ACC112 (cell line): ENCODE results near the gene CENPH.
"Not testable (repeated sequence)": the region's sequence is repeated elsewhere in the genome, so short reads cannot be mapped to it uniquely, and the experiment has no call there.

Source experiments
- H2AFZ ChIP-seq: fragments of 200-600 bp; sonication (generic); one replicate; pipeline ENCODE4 v1.6.0; 2017; ENCODE audit warnings: antibody characterized with exemption, low read length; ENCODE audit not compliant: unreplicated experiment
- H3K27ac ChIP-seq: fragments of 200-600 bp; sonication (generic); 2 replicates; pipeline ENCODE4 v1.5.1; 2014; ENCODE audit warnings: low read depth, mild to moderate bottlenecking, antibody characterized with exemption, low read length, moderate library complexity
- H3K27me3 ChIP-seq: fragments of 200-600 bp; sonication (generic); 2 replicates; pipeline ENCODE4 v1.6.1; 2014; ENCODE audit warnings: mild to moderate bottlenecking, antibody characterized with exemption, low read length, moderate library complexity, mixed read lengths; ENCODE audit not compliant: insufficient read depth
- H3K36me3 ChIP-seq: fragments of 200-600 bp; sonication (generic); 2 replicates; pipeline ENCODE4 v1.6.1; 2016; ENCODE audit warnings: mild to moderate bottlenecking, antibody characterized with exemption, low read length, moderate library complexity, mixed read lengths; ENCODE audit not compliant: insufficient read depth
- H3K4me1 ChIP-seq: fragments of 200-600 bp; sonication (generic); one replicate; pipeline ENCODE4 v1.6.1; 2016; ENCODE audit warnings: low read length, mixed read lengths; ENCODE audit not compliant: insufficient read depth, unreplicated experiment, control insufficient read depth
- H3K4me3 ChIP-seq: fragments of 200-600 bp; sonication (generic); 2 replicates; pipeline ENCODE4 v1.5.1; 2014; ENCODE audit warnings: mild to moderate bottlenecking, low read depth, low read length
- H3K79me2 ChIP-seq: fragments of 200-600 bp; sonication (generic); one replicate; pipeline ENCODE4 v1.6.0; 2016; ENCODE audit warnings: low read length; ENCODE audit not compliant: control insufficient read depth, unreplicated experiment, insufficient read depth

Gene CENPH

DNA sequence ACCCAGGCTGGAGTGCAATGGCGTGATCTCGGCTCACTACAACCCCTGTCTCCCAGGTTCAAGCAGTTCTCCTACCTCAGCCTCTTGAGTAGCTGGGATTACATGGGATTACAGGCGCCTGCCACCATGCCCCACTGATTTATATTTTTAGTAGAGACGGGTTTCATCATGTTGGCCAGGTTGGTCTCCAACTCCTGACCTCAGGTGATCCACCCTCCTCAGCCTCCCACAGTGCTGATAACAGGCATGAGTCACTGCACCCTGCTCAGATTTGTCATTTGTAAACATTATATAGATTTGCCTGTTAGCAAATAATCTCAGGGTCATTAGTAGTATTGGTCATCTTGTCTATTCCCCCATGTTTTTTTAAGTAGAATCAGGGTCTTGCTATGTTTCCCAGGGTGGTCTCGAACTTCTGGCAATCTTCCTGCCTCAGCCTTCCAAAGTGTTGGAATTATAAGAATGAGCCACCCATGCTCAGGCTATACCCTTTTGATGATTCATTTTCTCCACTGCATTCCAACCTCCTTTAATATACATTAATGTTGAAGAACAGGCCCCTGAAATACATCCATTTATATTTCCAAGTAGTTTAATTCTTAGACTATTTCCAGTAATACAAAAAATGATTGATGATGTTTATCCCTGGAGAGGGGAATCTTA is 17.3 kb downstream of the CENPH start:
- Histone ChIP-seq H3K4me1 (peaks cover 3% of the 10 kb centered on the region), H3K79me2 (no peaks in the 10 kb centered on the region), H3K27ac (no peak overlapping the region; the same call in 1 of the 2 replicates), H3K36me3 (peaks cover 8% of the 10 kb centered on the region), H3K4me3 (no peak overlapping the region), H3K27me3 (no peaks in the 10 kb centered on the region), H2AFZ (no peak overlapping the region)

- H2AFZ ChIP-seq = no peak overlapping the region
- H3K36me3 ChIP-seq = 0 out of 2 replicates have a peak, but pooled peaks cover 2% of the 10 kb centered on the region
- H3K4me3 ChIP-seq = no peak overlapping the region
Observed at GRCh38 chr5:69209602-69210001, 20.2 kb downstream of the CENPH start.

GRCh38 chr5:69211200-69211599 is 21.8 kb downstream of the CENPH start:
- Histone ChIP-seq H2AFZ (no peak overlapping the region), H3K79me2 (no peaks in the 10 kb centered on the region), H3K4me3 (no peak overlapping the region), H3K36me3 (0 out of 2 replicates have a peak, but pooled peaks cover 2% of the 10 kb centered on the region), H3K27me3 (no peaks in the 10 kb centered on the region), H3K4me1 (peaks cover 3% of the 10 kb centered on the region), H3K27ac (no peak overlapping the region)

More at GRCh38 chr5:69209602-69210001, 20.2 kb downstream of the CENPH start:
- Histone ChIP-seq H3K4me1 (peaks cover 3% of the 10 kb centered on the region), H3K27ac (no peak overlapping the region), H3K79me2 (no peaks in the 10 kb centered on the region), H3K27me3 (no peaks in the 10 kb centered on the region)

DNA sequence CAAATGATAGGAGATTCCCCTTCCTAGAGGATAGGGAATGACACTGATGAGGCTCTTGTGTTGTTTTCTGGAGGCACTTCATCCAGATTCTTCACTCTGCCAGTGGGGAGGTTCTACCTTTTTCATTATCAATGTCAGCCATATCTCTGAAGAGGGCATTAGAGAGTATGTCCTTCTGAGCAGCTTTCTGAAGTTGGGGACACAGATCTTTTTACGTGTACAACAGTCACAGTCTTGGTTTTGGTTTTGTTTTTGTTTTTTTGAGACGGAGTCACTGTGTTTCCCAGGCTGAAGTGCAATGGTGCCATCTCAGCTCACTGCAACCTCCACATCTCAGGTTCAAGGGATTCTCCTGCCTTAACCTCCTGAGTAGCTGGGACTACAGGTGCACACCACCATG is 22.6 kb downstream of the CENPH start:
- Histone ChIP-seq H3K4me1 (peaks cover 4% of the 10 kb centered on the region), H3K79me2 (no peaks in the 10 kb centered on the region), H3K27ac (no peak overlapping the region), H2AFZ (no peak overlapping the region), H3K27me3 (no peaks in the 10 kb centered on the region), H3K4me3 (no peak overlapping the region), H3K36me3 (0 out of 2 replicates have a peak, but pooled peaks cover 2% of the 10 kb centered on the region)

- Histone ChIP-seq H2AFZ (no peak overlapping the region), H3K27ac (no peak overlapping the region)
Observed at GRCh38 chr5:69213513-69214215, 24.3 kb downstream of the CENPH start.

DNA sequence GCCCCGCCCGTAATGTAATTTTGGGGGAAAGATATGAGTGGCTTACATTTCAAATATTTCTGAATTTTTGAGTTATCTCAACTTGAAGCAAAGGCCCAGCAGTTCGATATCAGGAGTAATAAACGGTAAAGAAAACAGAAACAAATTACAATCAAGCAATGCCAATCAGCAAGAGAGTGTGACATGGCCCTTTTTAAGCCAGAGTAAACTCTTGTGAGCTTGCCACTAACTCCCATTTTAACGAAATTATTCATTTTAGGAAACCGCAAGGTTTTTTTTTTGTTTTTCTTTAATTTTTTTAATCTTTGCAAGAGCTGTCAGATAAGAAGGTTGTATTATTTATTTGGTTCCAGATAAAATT is 27.7 kb downstream of the CENPH start:
- Histone ChIP-seq H3K4me1 (peaks cover 8% of the 10 kb centered on the region), H3K27me3 (no peaks in the 10 kb centered on the region), H3K79me2 (peaks cover 21% of the 10 kb centered on the region)

More at GRCh38 chr5:69213513-69214215, 24.3 kb downstream of the CENPH start:
- Histone ChIP-seq H3K4me1 (peaks cover 8% of the 10 kb centered on the region), H3K27me3 (no peaks in the 10 kb centered on the region), H3K36me3 (0 out of 2 replicates have a peak, but pooled peaks cover 2% of the 10 kb centered on the region), H3K4me3 (no peak overlapping the region), H3K79me2 (peaks cover 6% of the 10 kb centered on the region)

DNA sequence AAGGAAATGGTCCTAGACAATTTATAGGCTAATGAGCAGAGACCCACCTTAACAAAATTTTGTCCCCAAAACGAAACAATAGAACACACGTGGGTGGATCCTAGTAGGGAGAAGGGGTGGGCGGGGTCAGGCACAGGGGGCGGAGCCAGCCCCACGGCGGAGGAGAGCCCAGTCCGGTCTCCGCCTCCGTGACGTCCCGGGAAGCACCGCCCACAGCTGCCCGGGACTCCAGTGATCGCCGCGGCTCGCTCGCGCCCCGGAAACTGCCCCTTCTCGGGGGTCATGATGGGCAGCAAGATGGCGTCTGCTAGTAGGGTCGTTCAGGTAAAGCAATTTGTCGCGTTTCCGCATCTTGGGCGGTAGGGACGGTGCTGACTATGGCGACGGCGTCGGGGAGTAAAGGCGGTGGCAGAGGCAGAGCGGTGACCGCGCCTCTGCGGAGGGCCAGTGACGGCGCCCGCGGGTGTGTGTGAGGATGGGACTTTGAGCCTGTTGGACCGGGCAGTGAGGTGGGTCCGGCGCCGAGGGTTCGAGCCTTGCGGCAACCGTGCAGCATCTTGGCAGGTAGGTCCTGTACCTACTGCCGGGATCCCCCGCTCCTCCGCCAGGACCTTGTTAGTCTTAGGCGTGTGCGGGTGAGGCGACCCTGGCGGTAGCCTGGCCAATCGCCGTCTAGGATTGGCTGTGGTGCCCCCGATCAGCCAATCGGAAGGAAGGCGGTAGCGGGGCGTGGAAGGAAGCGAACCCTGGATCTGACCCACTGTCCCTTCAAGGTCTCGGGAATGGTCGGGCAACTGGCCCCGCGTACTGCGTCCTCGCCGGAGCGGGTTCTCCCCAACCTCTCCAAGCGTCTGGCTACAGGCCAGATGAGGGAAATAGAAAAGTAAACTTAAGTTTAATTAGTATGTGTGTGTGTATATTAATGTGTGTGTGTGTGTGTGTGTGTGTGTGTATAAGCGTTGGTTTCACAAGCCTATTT is 28.5 kb downstream of the CENPH start:
- H3K27ac ChIP-seq = peak overlapping the region; percentile 33; the same call in 1 of the 2 replicates
- H3K79me2 ChIP-seq = peaks cover 21% of the 10 kb centered on the region
- H2AFZ ChIP-seq = peak overlapping the region; percentile 96
- peaks cover 8% of the 10 kb centered on the region for H3K4me1 ChIP-seq
- H3K27me3 ChIP-seq = no peaks in the 10 kb centered on the region
- peak overlapping the region; percentile 89 for H3K4me3 ChIP-seq
- H3K36me3 ChIP-seq = no peaks in the 10 kb centered on the region

More for the DNA sequence above, 27.7 kb downstream of the CENPH start:
- Histone ChIP-seq H2AFZ (peak overlapping the region; percentile 96), H3K36me3 (no peaks in the 10 kb centered on the region), H3K27ac (peak overlapping the region; percentile 26; the same call in 1 of the 2 replicates), H3K4me3 (peak overlapping the region; percentile 89)

GRCh38 chr5:69219939-69220338 is 30.6 kb downstream of the CENPH start:
- H3K79me2 ChIP-seq = peaks cover 22% of the 10 kb centered on the region
- H3K4me3 ChIP-seq = no peak overlapping the region
- H3K27me3 ChIP-seq = no peaks in the 10 kb centered on the region
- H3K36me3 ChIP-seq = no peaks in the 10 kb centered on the region
- no peak overlapping the region for H2AFZ ChIP-seq
- H3K27ac ChIP-seq = no peak overlapping the region
- peaks cover 8% of the 10 kb centered on the region for H3K4me1 ChIP-seq

GRCh38 chr5:69220371-69220770 is 31.0 kb downstream of the CENPH start:
- H3K27me3 ChIP-seq, H3K36me3 ChIP-seq, H3K4me3 ChIP-seq, H3K27ac ChIP-seq, H2AFZ ChIP-seq, H3K4me1 ChIP-seq: not testable (repeated sequence)
- H3K79me2 ChIP-seq = peaks cover 22% of the 10 kb centered on the region

DNA sequence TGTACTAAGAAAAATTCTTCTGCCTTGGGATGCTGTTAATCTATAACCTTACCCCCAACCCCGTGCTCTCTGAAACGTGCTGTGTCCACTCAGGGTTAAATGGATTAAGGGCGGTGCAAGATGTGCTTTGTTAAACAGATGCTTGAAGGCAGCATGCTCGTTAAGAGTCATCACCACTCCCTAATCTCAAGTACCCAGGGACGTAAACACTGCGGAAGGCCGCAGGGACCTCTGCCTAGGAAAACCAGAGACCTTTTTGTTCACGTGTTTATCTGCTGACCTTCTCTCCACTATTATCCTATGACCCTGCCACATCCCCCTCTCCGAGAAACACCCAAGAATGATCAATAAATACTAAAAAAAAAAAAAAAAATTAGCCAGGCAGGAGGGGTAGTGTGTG is 31.4 kb downstream of the CENPH start:
- H3K4me1 ChIP-seq, H3K36me3 ChIP-seq, H3K27me3 ChIP-seq, H2AFZ ChIP-seq, H3K4me3 ChIP-seq, H3K27ac ChIP-seq: not testable (repeated sequence)
- H3K79me2 ChIP-seq = peaks cover 22% of the 10 kb centered on the region
